Activated CD8-positive, alpha-beta memory T cell treated with anti-CD3 and anti-CD28 coated beads, Interleukin-2, amount 50 U/mL, for 1 hour (primary cell): Measurements from ENCODE around the gene FADD.

Experiments used
- DNase-seq: peaks from one replicate; pipeline ENCODE4 v3.0.0-alpha.2; 2020; ENCODE audit errors: extremely low read depth

Gene FADD

GRCh38 chr11:70202920-70203750, at the start of gene FADD:
Gene FADD, plus strand, starts transcription at chr11:70203296. Its CDS starts 164 bp downstream, at chr11:70203460.
- peak; percentile 81 for DNase-seq

DNA sequence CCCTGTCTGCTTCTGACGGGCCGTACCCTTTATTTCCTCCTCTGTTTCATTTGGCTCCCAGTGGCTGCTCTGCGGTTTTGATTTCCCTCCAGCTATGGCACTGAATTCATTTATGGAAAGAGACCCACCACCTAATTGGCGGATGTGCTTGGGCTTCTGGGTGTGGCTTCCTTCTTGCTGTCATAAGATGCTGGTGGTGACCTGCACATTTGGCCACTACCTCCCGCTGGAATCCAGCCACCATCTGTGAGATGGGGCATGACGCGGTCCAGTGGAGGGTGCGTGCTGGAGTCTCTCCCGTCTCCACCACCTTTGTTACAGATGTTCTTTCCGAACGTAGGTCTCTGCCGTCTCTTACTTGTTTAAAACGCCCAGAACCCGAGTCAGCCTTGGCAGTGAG, 47.7 kb upstream of the FADD start:
- DNase-seq: no peak

DNA sequence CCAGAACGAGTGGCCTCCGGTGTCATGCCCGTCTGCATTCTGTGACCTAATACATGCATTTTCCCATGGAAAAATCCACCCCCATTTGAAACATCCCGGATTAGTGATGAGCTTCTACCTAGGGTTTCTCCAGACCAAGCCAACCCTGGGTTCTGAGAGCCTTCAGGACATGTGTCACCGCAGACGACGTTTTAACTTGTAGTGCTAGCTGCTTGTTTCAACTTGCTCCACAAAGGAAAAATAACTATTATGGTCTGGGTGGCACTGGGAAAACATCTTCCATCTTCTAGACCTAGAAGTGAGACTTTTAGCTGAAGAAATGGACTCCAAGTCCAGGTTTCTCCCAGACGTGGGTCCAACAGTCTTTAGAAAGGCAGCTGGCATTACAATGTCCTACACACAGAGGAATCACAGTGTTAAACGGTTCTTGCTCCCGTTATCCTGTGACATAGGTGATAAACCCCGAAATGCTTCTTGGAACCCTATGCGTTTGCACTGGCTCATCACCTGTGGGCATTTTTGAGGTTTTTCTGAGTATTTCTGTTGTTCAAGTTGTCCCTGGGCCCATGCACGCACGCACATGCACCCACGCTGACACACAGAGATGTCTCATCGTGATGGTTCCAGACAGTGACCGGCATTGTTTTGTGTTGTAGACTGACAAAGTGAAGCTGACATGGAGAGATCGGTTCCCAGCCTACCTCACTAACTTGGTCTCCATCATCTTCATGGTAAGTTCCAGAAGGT, 46.6 kb upstream of the FADD start:
- no peak for DNase-seq

DNA sequence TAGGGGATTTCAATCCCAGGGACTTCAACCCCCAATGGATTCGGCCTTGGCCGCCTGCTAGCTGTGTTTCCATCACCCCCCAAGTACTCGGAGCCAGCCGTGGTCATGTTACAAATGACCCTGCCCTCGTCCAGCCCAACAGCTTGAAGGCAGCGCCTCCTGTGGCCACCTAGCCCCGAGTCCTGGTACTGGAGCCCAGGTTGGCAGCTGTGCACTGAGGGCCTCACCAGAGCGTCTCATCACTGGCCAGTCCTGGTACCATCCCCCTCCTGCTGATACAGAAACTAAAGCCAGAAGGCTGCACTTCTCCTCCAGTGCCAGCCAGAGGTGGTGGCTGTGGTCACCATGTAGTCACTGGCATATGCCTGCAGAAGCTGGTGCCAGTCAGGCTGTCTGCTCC, 44.9 kb upstream of the FADD start:
- no peak for DNase-seq

DNA sequence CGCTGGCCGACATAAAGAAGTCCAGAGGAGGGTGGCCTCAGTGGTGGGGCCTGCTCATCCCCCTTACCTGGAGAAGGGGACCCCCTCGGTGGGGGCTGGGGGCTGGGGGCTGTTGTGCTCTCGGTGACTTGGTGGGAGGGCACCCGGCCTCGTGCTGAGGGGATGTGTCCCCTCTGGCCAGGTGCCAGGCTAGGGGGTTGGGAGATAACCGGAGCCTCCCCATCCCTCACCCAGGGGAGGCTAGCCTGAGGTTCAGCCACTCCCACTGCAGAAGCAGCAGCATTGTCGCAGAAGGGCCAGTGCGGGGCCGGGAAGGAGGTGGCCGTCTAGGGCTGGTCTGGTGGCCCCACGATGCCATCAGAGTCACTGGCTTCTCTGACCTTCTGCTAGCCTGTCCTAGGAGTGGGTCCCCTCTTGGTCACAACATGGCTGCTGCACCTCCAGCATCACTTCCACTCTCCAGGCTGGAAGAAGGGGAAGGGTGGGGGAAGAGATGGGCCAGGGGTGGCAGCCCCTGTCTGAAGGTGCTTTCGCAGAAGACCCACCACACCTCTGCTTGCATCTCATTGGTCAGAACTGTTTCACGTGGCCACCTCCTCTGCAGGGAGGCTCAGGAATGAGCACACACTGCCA, 44.2 kb upstream of the FADD start:
- DNase-seq: no peak

DNA sequence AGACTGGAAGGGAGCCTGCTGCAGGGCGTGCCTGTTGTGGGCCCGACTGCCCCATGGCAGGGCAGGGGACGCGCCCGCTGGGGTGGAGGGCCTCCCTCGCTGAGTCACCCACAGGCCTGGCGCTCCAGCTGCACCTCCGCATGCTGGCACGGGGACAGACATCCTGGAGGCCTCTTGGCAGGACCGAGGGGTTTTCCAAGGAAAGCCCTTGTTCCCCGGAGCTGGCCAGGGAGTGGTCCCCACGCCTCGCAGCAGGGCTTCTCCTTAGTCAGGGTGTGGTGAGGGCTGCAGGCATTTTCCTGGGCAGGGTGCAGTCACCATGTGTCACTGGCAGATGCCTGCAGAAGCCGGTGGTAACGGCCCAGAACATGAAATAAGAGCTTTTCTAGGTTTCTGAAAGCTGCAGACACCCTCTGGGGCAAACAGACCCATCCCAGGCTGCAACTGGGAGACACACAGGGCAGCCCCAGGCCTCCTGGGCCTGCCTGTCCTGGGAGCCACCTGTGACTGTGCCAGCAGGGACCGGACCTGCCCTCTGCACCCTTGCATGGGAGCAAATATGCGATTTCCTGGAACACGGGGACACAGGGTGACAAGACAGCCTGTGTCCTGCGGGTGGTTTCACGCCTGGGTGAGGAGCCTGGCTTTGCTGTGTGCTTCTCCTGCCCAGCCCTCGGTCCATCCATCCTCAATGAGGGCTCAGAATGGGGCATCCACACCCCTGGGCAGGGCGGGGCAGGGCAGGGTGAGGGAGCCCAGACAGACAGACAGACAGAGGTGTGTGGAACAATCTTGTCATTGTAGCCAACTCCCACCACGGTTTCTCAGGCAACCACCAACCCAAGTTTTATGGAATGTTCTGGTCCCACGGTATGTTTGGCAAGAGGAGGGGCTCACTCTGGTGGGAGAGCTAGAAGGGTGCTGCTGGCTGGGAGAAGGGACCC, 43.2 kb upstream of the FADD start:
- no peak for DNase-seq

GRCh38 chr11:70161043-70161625, 42.0 kb upstream of the FADD start:
- DNase-seq: no peak

GRCh38 chr11:70164705-70165104, 38.4 kb upstream of the FADD start:
- no peak for DNase-seq

DNA sequence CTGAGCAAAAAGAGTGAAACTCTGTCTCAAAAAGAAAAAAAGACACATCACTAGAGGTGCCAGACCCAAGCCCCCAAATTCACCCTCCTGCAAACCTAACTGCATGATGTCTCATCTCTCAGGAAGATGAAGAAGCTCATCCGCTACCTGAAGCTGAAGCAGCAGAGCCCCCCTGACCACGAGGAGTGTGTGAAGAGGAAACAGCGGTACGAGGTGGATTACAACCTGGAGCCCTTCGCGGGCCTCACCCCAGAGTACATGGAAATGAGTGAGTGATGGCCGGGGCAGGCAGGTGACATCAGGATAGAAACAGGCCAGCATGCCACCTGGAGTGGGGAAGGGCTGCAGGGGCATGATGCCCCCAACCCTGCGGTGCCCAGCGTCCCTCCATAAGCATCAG, 36.0 kb upstream of the FADD start:
- DNase-seq: no peak

DNA sequence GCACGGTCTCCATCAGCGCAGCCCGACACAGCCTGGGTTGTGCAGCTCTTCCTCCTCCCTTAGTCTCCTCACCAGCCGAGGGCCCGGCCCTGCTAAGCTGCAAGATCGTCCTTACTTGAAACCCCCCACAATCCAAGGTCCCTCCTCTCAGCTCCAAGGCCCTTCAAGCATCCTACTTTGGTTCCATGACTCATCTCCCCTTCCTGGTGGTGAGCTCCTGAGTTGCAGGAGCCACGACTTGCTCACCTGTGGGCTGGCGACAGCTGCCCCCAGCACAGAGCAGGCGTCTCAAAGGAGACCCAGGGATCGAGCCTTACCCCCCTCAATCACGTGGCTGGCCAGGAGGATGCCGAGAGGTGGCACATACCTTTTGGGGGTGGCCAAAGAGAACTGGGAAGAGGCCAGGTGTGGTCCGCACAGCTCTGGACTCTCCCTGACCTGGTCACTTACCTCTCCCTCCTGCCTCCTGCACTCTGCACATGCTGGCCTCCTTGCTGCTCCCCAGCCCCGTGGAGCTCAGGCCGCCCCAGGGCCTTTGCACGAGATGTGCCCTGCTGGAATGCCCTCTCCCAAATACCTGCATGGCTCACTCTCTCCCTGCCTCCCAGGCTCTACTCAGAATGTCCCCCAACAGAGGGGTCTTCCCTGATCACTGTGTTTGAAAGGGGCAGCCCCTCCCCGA, 35.2 kb upstream of the FADD start:
- DNase-seq: no peak

GRCh38 chr11:70168405-70168754, 34.7 kb upstream of the FADD start:
- no peak for DNase-seq

DNA sequence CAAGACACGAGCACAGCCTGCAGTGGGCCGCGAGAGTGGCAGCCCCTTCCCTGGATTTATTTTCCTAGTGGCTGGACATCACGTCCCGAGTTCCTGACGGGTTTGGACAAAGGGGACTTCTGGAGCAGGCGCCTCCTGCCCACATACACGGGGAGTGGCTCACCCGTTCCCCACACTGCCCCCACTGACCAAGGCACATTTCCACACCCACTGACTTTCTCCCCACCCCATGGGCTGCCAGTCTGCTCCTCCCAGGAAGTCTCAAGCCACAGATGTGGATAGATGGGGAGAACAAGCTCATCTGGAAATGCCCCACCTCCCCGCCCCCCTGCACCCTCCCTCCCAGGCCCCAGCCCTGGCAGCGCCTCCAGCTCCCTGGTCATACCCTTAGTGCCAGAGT, 34.0 kb upstream of the FADD start:
- DNase-seq: no peak

DNA sequence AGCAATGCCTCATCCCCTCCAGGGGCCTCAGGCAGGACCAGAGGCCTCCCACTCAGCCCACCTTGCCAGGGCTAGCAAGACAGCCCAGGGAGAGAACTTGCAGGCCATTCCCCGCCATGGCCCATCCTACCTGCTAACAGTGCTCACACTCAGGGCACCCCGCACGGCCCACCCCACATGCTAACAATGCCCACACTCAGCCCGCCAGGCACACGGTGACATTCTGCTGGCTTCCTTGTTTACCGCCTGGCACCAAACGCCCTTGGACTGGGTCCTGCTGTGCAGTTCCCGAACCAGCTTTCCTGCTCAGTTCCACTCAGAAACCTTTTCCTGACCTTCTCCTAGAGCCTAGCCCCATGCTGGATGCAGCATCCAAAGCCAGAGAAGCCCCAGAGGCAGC, 33.5 kb upstream of the FADD start:
- DNase-seq: no peak

- no peak for DNase-seq
These were observed 32.4 kb upstream of the FADD start for GRCh38 chr11:70170596-70171210.

DNA sequence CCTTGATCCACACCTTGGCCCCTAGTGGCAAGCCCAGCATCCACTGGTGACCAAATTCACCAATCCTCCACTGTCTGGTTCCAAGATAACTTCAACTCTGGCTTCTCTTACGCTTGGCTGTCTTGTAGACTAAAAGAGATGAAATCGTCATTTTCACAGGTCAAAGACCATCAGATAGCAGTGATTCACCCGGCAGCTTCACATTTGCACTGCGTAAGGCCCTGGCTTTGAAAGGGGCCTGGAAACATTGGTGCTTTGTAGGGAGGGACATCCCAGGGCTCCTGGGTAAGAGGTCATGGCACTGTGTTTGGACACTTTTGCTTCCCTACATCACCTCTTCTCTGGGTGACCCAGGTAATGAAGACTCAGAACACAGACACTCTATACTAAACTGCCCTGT, 30.1 kb upstream of the FADD start:
- DNase-seq: no peak

DNA sequence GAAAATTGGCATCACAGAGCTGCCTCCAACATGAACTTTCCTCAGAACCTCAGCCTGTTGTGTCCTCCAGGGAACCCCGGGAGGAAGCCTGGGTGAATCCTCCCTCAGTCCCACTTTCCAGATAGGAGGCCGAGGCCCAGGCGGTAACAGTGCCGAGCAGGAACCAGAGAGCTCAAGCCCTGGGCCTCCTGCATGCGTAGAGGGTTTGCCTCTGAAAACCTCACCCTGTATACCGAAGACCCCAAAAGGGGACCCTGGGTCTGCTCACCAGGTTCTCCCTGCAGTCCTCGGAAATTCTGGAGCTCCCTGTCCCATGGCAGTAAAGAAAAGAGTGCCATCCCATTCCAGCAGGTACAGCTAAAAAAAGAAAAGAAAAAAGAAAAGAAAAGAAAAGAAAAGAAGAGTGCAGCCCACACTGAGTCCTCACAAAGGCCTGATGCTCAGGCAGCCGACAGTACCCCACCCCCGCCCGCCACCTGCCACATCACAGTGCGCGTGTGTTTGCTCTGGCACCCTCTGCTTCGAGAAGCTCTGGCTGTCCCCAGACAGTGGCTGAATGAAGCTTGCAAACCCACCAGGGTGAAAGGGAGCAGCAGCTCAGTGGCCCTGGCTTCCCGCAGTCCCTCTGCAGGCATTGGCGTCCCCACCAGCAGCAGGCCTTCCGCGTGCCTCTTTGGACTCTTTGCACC, 28.4 kb upstream of the FADD start:
- DNase-seq: no peak

DNA sequence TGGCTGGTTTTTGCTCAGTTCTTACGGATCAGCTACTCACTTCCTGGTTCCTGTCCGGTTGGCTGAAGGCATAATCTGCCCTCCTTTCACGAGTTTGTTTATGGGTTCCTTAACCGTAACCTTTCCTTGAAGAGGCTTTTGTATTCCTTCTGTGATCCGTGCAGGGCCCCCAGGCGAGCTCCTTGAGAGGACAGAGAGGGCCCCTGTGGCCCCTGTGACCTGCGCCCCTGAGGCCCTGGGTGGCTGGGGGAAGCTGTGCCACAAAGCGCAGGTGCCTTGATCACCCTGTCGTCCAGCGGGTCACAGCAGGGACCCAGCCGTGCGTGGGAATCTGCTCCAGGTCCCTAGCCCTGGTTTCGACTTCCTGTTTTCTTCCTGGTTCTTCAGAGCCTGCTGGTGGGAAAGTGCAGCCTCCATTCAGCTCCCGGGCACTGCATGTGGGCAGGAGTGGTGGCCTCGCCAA, 27.8 kb upstream of the FADD start:
- no peak for DNase-seq

DNA sequence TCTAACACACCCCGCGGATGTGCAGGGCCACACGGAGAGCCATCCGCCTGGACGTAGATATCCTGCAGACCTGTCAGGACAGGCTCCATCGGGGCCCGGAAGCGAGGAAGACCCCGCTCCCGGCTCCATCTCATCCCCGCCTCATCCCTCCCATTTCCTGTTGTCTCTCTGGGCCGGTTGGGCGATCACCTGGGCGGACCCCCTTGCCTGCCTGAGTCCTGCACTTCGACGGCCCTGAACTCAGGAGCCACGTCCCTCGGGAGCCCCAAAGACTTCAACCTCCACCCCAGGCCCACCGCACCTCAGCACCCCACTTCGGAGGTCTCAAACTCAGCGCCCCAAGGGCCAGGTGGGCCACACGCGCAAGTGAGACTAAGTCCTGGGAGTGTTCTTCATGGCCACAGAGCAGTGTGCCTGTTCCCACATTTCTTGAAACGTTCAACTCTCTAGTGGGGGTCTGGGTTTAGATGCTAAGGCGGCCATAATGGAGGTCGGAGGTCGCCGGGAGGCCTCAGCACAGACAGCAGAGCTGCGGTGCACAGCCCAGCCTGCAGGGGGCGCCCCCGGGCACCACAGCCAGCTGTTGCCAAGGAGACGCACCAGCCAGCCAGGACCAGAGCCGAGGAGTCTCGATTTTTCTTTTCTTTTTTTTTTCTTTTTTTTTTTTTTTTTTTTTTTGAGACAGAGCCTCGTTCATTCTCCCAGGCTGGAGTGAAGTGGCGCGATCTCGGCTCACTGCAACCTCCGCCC, 26.0 kb upstream of the FADD start:
- DNase-seq: no peak

DNA sequence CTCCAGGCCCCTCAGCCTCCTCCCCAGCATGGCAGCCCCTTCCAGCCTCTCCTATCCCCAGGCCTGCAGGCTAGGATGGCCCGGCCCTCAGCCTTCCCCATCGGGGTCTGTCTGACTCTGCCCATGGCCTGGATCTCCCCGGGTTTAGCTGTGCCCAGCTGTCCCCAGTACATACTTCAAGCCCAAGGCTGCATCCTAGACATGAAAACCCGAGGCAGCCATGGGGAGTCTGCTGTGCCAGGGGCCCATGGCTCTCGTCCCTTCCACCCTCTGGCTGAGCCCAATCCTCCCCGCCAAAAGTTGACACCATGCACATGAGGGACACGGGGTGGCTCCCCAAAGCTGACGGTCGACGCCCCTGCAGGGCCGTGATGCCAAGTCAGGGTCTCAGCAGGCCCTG, 22.2 kb upstream of the FADD start:
- DNase-seq: no peak
